ENCODE data around the gene CFAP43. TPM values are rescaled to one million over a fixed set of nuclear protein-coding genes. Genes with fewer than 3 reads are reported as not detected.
"Not testable (repeated sequence)": the region's sequence is repeated elsewhere in the genome, so short reads cannot be mapped to it uniquely, and the experiment has no call there.

The CFAP43 gene
- total and polyA plus RNA-seq, 2 of the 8 experiments (the other 6 are each of a cell fraction or from before 2014, with no cell fraction given) = 0.11 to 0.27 TPM

GRCh38 chr10:104183682-104184081 is 48.5 kb downstream of the CFAP43 start:
- Histone ChIP-seq H3K36me3 (ENCODE audit: control insufficient read depth in 2 of 4, insufficient read depth in 4 of 4, low read length in 3 of 4) (no peaks in the 10 kb centered on the region), H2AFZ (ENCODE audit: low read length) (no peak overlapping the region), H4K20me1 (replicated peaks in 1 of 2; ENCODE audit: control insufficient read depth in 1 of 2, insufficient read depth in 2 of 2, low read length in 2 of 2) (no peaks in the 10 kb centered on the region), H3K56ac (replicated peaks; ENCODE audit: insufficient read length, low read depth, low read length) (no peak overlapping the region), H3K23ac (ENCODE audit: insufficient read length) (no peak overlapping the region), H3K27me3 (replicated peaks in 1 of 4; ENCODE audit: control insufficient read depth in 3 of 4, extremely low read depth in 1 of 4, insufficient read depth in 3 of 4, low read length in 3 of 4) (no peaks in the 10 kb centered on the region), H3K4me3 (ENCODE audit: extremely low read depth in 1 of 4, insufficient read depth in 2 of 4, low read depth in 3 of 4, low read length in 4 of 4) (no peak overlapping the region), H3K27ac (ENCODE audit: low read depth, low read length) (no peak overlapping the region), H3K4me1 (replicated peaks in 1 of 4; ENCODE audit: control insufficient read depth in 3 of 4, insufficient read depth in 4 of 4, low read length in 3 of 4) (no peaks in the 10 kb centered on the region), H2BK5ac (ENCODE audit: low read depth, low read length) (no peak overlapping the region), H3K4ac (replicated peaks; ENCODE audit: insufficient read length, low read depth, low read length) (no peak overlapping the region), H2BK12ac (ENCODE audit: low read depth, low read length) (no peak overlapping the region), H3K14ac (ENCODE audit: insufficient read length) (no peak overlapping the region), H3K9ac (replicated peaks in 1 of 4; ENCODE audit: extremely low read depth in 1 of 4, low read depth in 3 of 4, low read length in 3 of 4) (no peak overlapping the region), H3K79me1 (ENCODE audit: low read depth, low read length) (no peaks in the 10 kb centered on the region), H2BK20ac (ENCODE audit: low read length) (no peak overlapping the region), H3K18ac (ENCODE audit: extremely low read depth, low read length) (no peak overlapping the region), H2BK15ac (ENCODE audit: low read length) (no peak overlapping the region), H4K91ac (replicated peaks; ENCODE audit: insufficient read length, low read length) (no peak overlapping the region), H3K9me3 (ENCODE audit: insufficient read depth in 2 of 2, low read depth in 1 of 2, low read length in 1 of 2) (no peaks in the 10 kb centered on the region), H3K4me2 (ENCODE audit: insufficient read depth in 1 of 2, low read depth in 2 of 2, low read length in 2 of 2) (no peak overlapping the region), H3K79me2 (ENCODE audit: control insufficient read depth in 1 of 2, insufficient read depth in 2 of 2, low read length in 2 of 2) (no peaks in the 10 kb centered on the region), H4K8ac (ENCODE audit: extremely low read depth, insufficient read depth, low read length) (no peak overlapping the region), H2BK120ac (replicated peaks; ENCODE audit: low read depth, low read length) (no peak overlapping the region), H4K5ac (ENCODE audit: insufficient read length, low read depth, low read length) (no peak overlapping the region), H3K23me2 (ENCODE audit: low read depth, low read length) (no peaks in the 10 kb centered on the region), H2AK5ac (ENCODE audit: low read depth, low read length) (no peak overlapping the region)
- TF ChIP-seq TAF7 (optimal IDR thresholded peaks at IDR 0.05; ENCODE audit: borderline replicate concordance, low read depth, low read length) (no peak), CEBPB (IDR thresholded peaks at IDR 0.05; ENCODE audit: low read depth, low read length) (peak; percentile 39; the same call in 1 of the 2 replicates)
- CTCF ChIA-PET (ENCODE audit: partially characterized antibody) = interaction anchor here (0.6 to 1.2 kb wide), 2 partner anchors 56 to 481 kb away, joined by 3 read pairs; no protein-coding TSS in a partner anchor
- POLR2A ChIA-PET (ENCODE audit: partially characterized antibody) = no interaction called here
- WGBS, 2 experiments (ENCODE audit: extremely low coverage in 1 of 2, insufficient coverage in 1 of 2, insufficient read length in 1 of 2, insufficient replicate concordance in 2 of 2, low coverage in 1 of 2, low lambda C conversion rate in 2 of 2, missing lambda C conversion rate in 1 of 2) = 84% methylated on average over 4 of the region's 4 CpGs; no CpG with 5 or more reads in 1 of the 2 experiments
- no peak for FAIRE-seq
- no peak for DNase-seq (ENCODE audit: low read depth in 1 of 2, low spot score in 2 of 2)

- H4K20me1 ChIP-seq (replicated peaks in 1 of 2; ENCODE audit: control insufficient read depth in 1 of 2, insufficient read depth in 2 of 2, low read length in 2 of 2); H3K79me1 ChIP-seq (ENCODE audit: low read depth, low read length); H3K23me2 ChIP-seq (ENCODE audit: low read depth, low read length); H2BK20ac ChIP-seq (ENCODE audit: low read length); H2AFZ ChIP-seq (ENCODE audit: low read length); H3K4me3 ChIP-seq (ENCODE audit: extremely low read depth in 1 of 4, insufficient read depth in 2 of 4, low read depth in 3 of 4, low read length in 4 of 4); H3K4me1 ChIP-seq (replicated peaks in 1 of 4; ENCODE audit: control insufficient read depth in 3 of 4, insufficient read depth in 4 of 4, low read length in 3 of 4); POLR2A ChIA-PET (ENCODE audit: partially characterized antibody); CTCF ChIA-PET (ENCODE audit: partially characterized antibody); H4K91ac ChIP-seq (replicated peaks; ENCODE audit: insufficient read length, low read length); H3K27ac ChIP-seq (ENCODE audit: low read depth, low read length); H3K79me2 ChIP-seq (ENCODE audit: control insufficient read depth in 1 of 2, insufficient read depth in 2 of 2, low read length in 2 of 2); H3K36me3 ChIP-seq (ENCODE audit: control insufficient read depth in 2 of 4, insufficient read depth in 4 of 4, low read length in 3 of 4); H3K9me3 ChIP-seq (ENCODE audit: insufficient read depth in 2 of 2, low read depth in 1 of 2, low read length in 1 of 2); H3K18ac ChIP-seq (ENCODE audit: extremely low read depth, low read length); H4K8ac ChIP-seq (ENCODE audit: extremely low read depth, insufficient read depth, low read length); H2BK12ac ChIP-seq (ENCODE audit: low read depth, low read length); H3K4ac ChIP-seq (replicated peaks; ENCODE audit: insufficient read length, low read depth, low read length); DNase-seq (ENCODE audit: low read depth in 1 of 2, low spot score in 2 of 2); FAIRE-seq; H3K4me2 ChIP-seq (ENCODE audit: insufficient read depth in 1 of 2, low read depth in 2 of 2, low read length in 2 of 2); H2AK5ac ChIP-seq (ENCODE audit: low read depth, low read length); H4K5ac ChIP-seq (ENCODE audit: insufficient read length, low read depth, low read length); H2BK5ac ChIP-seq (ENCODE audit: low read depth, low read length); H3K9ac ChIP-seq (replicated peaks in 1 of 4; ENCODE audit: extremely low read depth in 1 of 4, low read depth in 3 of 4, low read length in 3 of 4); H3K14ac ChIP-seq (ENCODE audit: insufficient read length); H3K23ac ChIP-seq (ENCODE audit: insufficient read length); H3K56ac ChIP-seq (replicated peaks; ENCODE audit: insufficient read length, low read depth, low read length); H2BK120ac ChIP-seq (replicated peaks; ENCODE audit: low read depth, low read length); H2BK15ac ChIP-seq (ENCODE audit: low read length); H3K27me3 ChIP-seq (replicated peaks in 1 of 4; ENCODE audit: control insufficient read depth in 3 of 4, extremely low read depth in 1 of 4, insufficient read depth in 3 of 4, low read length in 3 of 4): not testable (repeated sequence)
- WGBS, 2 experiments (ENCODE audit: extremely low coverage in 1 of 2, insufficient coverage in 1 of 2, insufficient read length in 1 of 2, insufficient replicate concordance in 2 of 2, low coverage in 1 of 2, low lambda C conversion rate in 2 of 2, missing lambda C conversion rate in 1 of 2) = 94% methylated on average over 1 of the region's 1 CpG; no CpG with 5 or more reads in 1 of the 2 experiments
Measured at GRCh38 chr10:104174136-104174535, 58.0 kb downstream of the CFAP43 start.

All from H1 (cell line).